GM12878 (cell line): ENCODE measurements around the gene PRKN. TPM values are rescaled to one million over a fixed set of nuclear protein-coding genes. Genes with fewer than 3 reads are reported as not detected.

Experiments
- ATAC-seq: fragments of 200-7000 bp; cut with Tn5 transposase; 3 replicates; pipeline ENCODE4 v1.9.1; 2020; ENCODE audit warnings: mild to moderate bottlenecking, moderate library complexity
- BruUV-seq: library from RNA; stranded (reverse); fragments of 400-500 nt; replicated peaks from 2 replicates; lab custom pipeline; 2021; lab: Mats Ljungman, UMichigan
- CTCF ChIA-PET: fragments of 300-600 bp; sonication (Branson Sonifier 250); formaldehyde crosslinking; extraction: SDS; loops from one replicate; lab custom pipeline; 2021; ENCODE audit warnings: inconsistent platforms; lab: Yijun Ruan, JAX
- POLR2A ChIA-PET: fragments of 350-600 bp; formaldehyde crosslinking; extraction: SDS; loops from one replicate; lab custom pipeline; 2021; ENCODE audit warnings: inconsistent platforms; lab: Charles Lee
- RAD21 ChIA-PET: fragments of 300-600 bp; sonication (Branson Sonifier 250); formaldehyde crosslinking; loops from one replicate; lab custom pipeline; 2023; ENCODE audit warnings: antibody characterized with exemption; ENCODE audit not compliant: unreplicated experiment; lab: Charles Lee
- SMC1A ChIA-PET: fragments of 300-600 bp; sonication (Branson Sonifier 250); formaldehyde crosslinking; loops from one replicate; lab custom pipeline; 2023; ENCODE audit not compliant: unreplicated experiment, uncharacterized antibody; lab: Charles Lee
- DNase-seq: peaks from one replicate; pipeline ENCODE4 v3.0.0-alpha.2; 2011; ENCODE audit warnings: low read depth, low spot score
- FAIRE-seq: peaks from 3 replicates; lab custom pipeline; 2011; peaks lifted over from hg19 to GRCh38; lab: Jason Lieb, UNC
- H2AFZ ChIP-seq: 2 replicates; pipeline ENCODE4 v1.6.0; 2011; ENCODE audit warnings: low read depth, low read length, control low read depth; ENCODE audit not compliant: control insufficient read depth
- H3K27ac ChIP-seq: 2 replicates; pipeline ENCODE4 v1.5.1; 2011; ENCODE audit warnings: control low read depth; ENCODE audit not compliant: control insufficient read depth, insufficient read depth
- H3K27me3 ChIP-seq, 2 experiments: replicated peaks in 1 of 2; 2 replicates each; pipeline versions ENCODE4 v1.6.0 to v1.6.1; 2011; ENCODE audit warnings: low read length in 1 of 2; ENCODE audit not compliant: control insufficient read depth in 2 of 2, insufficient read depth in 2 of 2
- H3K36me3 ChIP-seq, 2 experiments: 2 replicates each; pipeline ENCODE4 v1.5.1; 2011; ENCODE audit warnings: low read length in 1 of 2; ENCODE audit not compliant: control insufficient read depth in 2 of 2, insufficient read depth in 2 of 2
- H3K4me1 ChIP-seq: 2 replicates; pipeline ENCODE4 v1.6.1; 2011; ENCODE audit warnings: mild to moderate bottlenecking, low read length, moderate library complexity, mixed read lengths; ENCODE audit not compliant: control insufficient read depth, insufficient read depth
- H3K4me2 ChIP-seq: 2 replicates; pipeline ENCODE4 v1.6.0; 2011; ENCODE audit warnings: control low read depth; ENCODE audit not compliant: control insufficient read depth, insufficient read depth
- H3K4me3 ChIP-seq: fragments of 200-600 bp; sonication (generic); 2 replicates; pipeline ENCODE4 v1.5.1; 2016
- H3K79me2 ChIP-seq: 2 replicates; pipeline ENCODE4 v1.6.0; 2011; ENCODE audit warnings: low read length; ENCODE audit not compliant: control insufficient read depth, insufficient read depth
- H3K9ac ChIP-seq: 2 replicates; pipeline ENCODE4 v1.8.0; 2011; ENCODE audit warnings: low read length, control low read depth, mixed read lengths; ENCODE audit not compliant: control insufficient read depth, insufficient read depth
- H3K9me3 ChIP-seq: replicated peaks from 3 replicates; pipeline ENCODE4 v1.5.1; 2011; ENCODE audit warnings: mild to moderate bottlenecking, low read length; ENCODE audit not compliant: control insufficient read depth, insufficient read depth
- H4K20me1 ChIP-seq: 2 replicates; pipeline ENCODE4 v1.6.0; 2011; ENCODE audit not compliant: control insufficient read depth, insufficient read depth
- ASH2L ChIP-seq: fragments of 300-600, 200-600 bp; sonication (generic); IDR thresholded peaks from 2 replicates; pipeline ENCODE4 v1.6.1; 2017; ENCODE audit warnings: low read depth, mild to moderate bottlenecking, borderline replicate concordance
- BRCA1 ChIP-seq: IDR thresholded peaks from 2 replicates; pipeline ENCODE4 v1.6.1; 2011; ENCODE audit warnings: low read depth, low read length, improper control_type of control experiment
- PAX5 ChIP-seq: IDR thresholded peaks from 2 replicates; pipeline ENCODE4 v1.6.1; 2011; ENCODE audit warnings: low read depth, low read length, borderline replicate concordance
- RAD21 ChIP-seq: IDR thresholded peaks from 2 replicates; pipeline ENCODE4 v1.6.1; 2011; ENCODE audit warnings: mild to moderate bottlenecking, low read depth, low read length, moderate library complexity; ENCODE audit not compliant: insufficient read depth
- SIN3A ChIP-seq: IDR thresholded peaks from 2 replicates; pipeline ENCODE4 v1.6.1; 2012; ENCODE audit warnings: low read depth, low read length, improper control_type of control experiment
- TAF1 ChIP-seq: IDR thresholded peaks from 2 replicates; pipeline ENCODE4 v1.6.1; 2011; ENCODE audit warnings: mild to moderate bottlenecking, low read depth, low read length, borderline replicate concordance
- TCF3 ChIP-seq: IDR thresholded peaks from 2 replicates; pipeline ENCODE4 v1.6.1; 2012; ENCODE audit warnings: low read depth, mild to moderate bottlenecking, low read length, borderline replicate concordance; ENCODE audit not compliant: insufficient read depth
- ZNF622 ChIP-seq: fragments of 450-650 bp; IDR thresholded peaks from 2 replicates; pipeline ENCODE4 v1.6.1; 2017; ENCODE audit warnings: mild to moderate bottlenecking, inconsistent platforms
- WGBS: methylation state at CpG from one replicate; pipeline ENCODE4 v1.1.6; 2016; ENCODE audit warnings: low lambda C conversion rate; ENCODE audit not compliant: insufficient replicate concordance, insufficient coverage; ENCODE audit errors: missing lambda C conversion rate; 5-methylcytosine and 5-hydroxymethylcytosine counted together
- in situ Hi-C: fragments of 300-500 bp; cut with MboI; formaldehyde crosslinking; loops from 9 replicates; pipeline ENCODE4 v1.14.3; 2018; ENCODE audit warnings: mixed read lengths
- intact Hi-C: fragments of 100-400 bp; cut with micrococcal nuclease; formaldehyde crosslinking; loops from one replicate; pipeline ENCODE4 v1.14.2; 2022; ENCODE audit not compliant: unreplicated experiment
- polyA plus RNA-seq, 11 experiments: library from polyadenylated mRNA; depleted of rRNA in 4 of 11; unstranded in 6 of 11; stranded (reverse) in 5 of 11; fragments of >200 nt; fragmentation: Nextera tagmentation in 4 of 11; fragmentation: Illumina TruSeq in 1 of 11; extraction: Ambion mirVana in 4 of 11; extraction: Trizol in 1 of 11; gene quantifications; 1 replicate in 1 of 11; 2 replicates in 10 of 11; pipeline versions ENCODE4 v1.2.1 to v1.2.3, GENCODE V29; 2011 to 2016; ENCODE audit warnings: inconsistent platforms in 2 of 11, missing spikeins in 2 of 11, low read depth in 1 of 11
- total RNA-seq, 4 experiments: library from RNA; depleted of rRNA in 3 of 4; stranded (reverse); fragments of >200 nt in 3 of 4; fragmentation: Illumina TruSeq in 1 of 4; extraction: Trizol in 1 of 4; gene quantifications; 2 replicates each; pipeline versions ENCODE4 v1.2.1 to v1.2.3, GENCODE V29; 2013 to 2021
- TF ChIP-seq, protein P1 (sequence below): fragments of 150-350 bp; IDR thresholded peaks from 2 replicates; pipeline ENCODE4 v1.6.1; 2016; ENCODE audit warnings: low read depth, low read length
- TF ChIP-seq, protein P2 (sequence below): IDR thresholded peaks from 2 replicates; pipeline ENCODE4 v1.6.1; 2011; ENCODE audit warnings: borderline replicate concordance, low read depth, mild to moderate bottlenecking, moderate library complexity, low read length; ENCODE audit not compliant: insufficient read depth, poor library complexity, severe bottlenecking
- TF ChIP-seq, protein P3 (sequence below): IDR thresholded peaks from 2 replicates; pipeline ENCODE4 v1.6.1; 2011; ENCODE audit warnings: low read depth, low read length, improper control_type of control experiment, borderline replicate concordance
- TF ChIP-seq, protein P4 (sequence below): fragments of 450-650 bp; IDR thresholded peaks from 2 replicates; pipeline ENCODE4 v1.6.1; 2017; ENCODE audit warnings: antibody characterized with exemption, mild to moderate bottlenecking, moderate library complexity

The PRKN gene
- total and polyA plus RNA-seq, 10 of the 15 experiments (the other 5 are each of a cell fraction or from before 2014, with no cell fraction given) = 0.06 to 0.09 TPM; not detected in 8

DNA sequence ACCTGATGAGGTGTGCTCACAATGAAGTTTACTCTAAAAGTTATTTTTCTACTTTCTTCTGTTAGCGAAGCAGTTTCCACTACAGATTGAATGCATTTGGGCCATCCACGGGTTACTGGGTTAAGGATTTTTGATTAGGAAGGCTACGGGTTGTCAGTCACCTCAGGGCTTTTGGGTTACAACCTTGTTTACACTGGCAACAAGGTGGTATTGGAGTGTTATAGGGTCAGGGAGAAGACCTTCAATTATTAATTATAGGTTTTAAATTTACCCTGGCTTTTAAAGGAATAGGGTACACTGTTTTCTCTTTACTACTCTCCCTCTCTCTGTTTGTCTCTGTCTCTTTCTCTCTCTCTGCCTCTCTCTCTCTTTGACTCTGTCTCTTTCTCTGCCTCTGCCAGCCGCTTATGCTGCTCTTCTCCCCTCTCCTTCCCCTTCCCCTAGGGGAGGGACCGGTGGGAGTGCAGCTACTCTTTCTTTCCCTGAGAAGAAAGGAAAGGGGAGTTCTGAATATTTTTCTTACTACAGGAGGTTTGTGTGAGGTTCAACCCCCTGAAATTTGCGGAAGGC, 1413.5 kb downstream of the PRKN start:
- CTCF ChIA-PET = interaction anchor here (0.6 kb wide), 1 partner anchor 36 kb away, joined by 3 read pairs; no protein-coding TSS in a partner anchor
- TF ChIP-seq ZNF622 = no peak
- TF ChIP-seq, protein P1, sequence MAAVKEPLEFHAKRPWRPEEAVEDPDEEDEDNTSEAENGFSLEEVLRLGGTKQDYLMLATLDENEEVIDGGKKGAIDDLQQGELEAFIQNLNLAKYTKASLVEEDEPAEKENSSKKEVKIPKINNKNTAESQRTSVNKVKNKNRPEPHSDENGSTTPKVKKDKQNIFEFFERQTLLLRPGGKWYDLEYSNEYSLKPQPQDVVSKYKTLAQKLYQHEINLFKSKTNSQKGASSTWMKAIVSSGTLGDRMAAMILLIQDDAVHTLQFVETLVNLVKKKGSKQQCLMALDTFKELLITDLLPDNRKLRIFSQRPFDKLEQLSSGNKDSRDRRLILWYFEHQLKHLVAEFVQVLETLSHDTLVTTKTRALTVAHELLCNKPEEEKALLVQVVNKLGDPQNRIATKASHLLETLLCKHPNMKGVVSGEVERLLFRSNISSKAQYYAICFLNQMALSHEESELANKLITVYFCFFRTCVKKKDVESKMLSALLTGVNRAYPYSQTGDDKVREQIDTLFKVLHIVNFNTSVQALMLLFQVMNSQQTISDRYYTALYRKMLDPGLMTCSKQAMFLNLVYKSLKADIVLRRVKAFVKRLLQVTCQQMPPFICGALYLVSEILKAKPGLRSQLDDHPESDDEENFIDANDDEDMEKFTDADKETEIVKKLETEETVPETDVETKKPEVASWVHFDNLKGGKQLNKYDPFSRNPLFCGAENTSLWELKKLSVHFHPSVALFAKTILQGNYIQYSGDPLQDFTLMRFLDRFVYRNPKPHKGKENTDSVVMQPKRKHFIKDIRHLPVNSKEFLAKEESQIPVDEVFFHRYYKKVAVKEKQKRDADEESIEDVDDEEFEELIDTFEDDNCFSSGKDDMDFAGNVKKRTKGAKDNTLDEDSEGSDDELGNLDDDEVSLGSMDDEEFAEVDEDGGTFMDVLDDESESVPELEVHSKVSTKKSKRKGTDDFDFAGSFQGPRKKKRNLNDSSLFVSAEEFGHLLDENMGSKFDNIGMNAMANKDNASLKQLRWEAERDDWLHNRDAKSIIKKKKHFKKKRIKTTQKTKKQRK = no peak
- no peak for TF ChIP-seq TAF1
- TF ChIP-seq, protein P2, sequence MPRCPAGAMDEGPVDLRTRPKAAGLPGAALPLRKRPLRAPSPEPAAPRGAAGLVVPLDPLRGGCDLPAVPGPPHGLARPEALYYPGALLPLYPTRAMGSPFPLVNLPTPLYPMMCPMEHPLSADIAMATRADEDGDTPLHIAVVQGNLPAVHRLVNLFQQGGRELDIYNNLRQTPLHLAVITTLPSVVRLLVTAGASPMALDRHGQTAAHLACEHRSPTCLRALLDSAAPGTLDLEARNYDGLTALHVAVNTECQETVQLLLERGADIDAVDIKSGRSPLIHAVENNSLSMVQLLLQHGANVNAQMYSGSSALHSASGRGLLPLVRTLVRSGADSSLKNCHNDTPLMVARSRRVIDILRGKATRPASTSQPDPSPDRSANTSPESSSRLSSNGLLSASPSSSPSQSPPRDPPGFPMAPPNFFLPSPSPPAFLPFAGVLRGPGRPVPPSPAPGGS = no peak
- TF ChIP-seq, protein P3, sequence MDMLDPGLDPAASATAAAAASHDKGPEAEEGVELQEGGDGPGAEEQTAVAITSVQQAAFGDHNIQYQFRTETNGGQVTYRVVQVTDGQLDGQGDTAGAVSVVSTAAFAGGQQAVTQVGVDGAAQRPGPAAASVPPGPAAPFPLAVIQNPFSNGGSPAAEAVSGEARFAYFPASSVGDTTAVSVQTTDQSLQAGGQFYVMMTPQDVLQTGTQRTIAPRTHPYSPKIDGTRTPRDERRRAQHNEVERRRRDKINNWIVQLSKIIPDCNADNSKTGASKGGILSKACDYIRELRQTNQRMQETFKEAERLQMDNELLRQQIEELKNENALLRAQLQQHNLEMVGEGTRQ = no peak
- no peak for TF ChIP-seq RAD21
- TF ChIP-seq BRCA1 = no peak
- no peak for TF ChIP-seq TCF3
- TF ChIP-seq ASH2L = no peak
- TF ChIP-seq PAX5 = no peak
- TF ChIP-seq, protein P4, sequence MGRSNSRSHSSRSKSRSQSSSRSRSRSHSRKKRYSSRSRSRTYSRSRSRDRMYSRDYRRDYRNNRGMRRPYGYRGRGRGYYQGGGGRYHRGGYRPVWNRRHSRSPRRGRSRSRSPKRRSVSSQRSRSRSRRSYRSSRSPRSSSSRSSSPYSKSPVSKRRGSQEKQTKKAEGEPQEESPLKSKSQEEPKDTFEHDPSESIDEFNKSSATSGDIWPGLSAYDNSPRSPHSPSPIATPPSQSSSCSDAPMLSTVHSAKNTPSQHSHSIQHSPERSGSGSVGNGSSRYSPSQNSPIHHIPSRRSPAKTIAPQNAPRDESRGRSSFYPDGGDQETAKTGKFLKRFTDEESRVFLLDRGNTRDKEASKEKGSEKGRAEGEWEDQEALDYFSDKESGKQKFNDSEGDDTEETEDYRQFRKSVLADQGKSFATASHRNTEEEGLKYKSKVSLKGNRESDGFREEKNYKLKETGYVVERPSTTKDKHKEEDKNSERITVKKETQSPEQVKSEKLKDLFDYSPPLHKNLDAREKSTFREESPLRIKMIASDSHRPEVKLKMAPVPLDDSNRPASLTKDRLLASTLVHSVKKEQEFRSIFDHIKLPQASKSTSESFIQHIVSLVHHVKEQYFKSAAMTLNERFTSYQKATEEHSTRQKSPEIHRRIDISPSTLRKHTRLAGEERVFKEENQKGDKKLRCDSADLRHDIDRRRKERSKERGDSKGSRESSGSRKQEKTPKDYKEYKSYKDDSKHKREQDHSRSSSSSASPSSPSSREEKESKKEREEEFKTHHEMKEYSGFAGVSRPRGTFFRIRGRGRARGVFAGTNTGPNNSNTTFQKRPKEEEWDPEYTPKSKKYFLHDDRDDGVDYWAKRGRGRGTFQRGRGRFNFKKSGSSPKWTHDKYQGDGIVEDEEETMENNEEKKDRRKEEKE = no peak
- TF ChIP-seq SIN3A = no peak

More for the DNA sequence above, 1413.5 kb downstream of the PRKN start:
- Histone ChIP-seq H3K9ac (no peak overlapping the region), H3K4me3 (no peak overlapping the region), H2AFZ (no peak overlapping the region), H3K79me2 (no peaks in the 10 kb centered on the region), H3K36me3 (no peaks in the 10 kb centered on the region), H3K4me2 (no peak overlapping the region), H3K4me1 (no peaks in the 10 kb centered on the region), H3K27ac (no peak overlapping the region), H4K20me1 (no peaks in the 10 kb centered on the region), H3K27me3 (no peaks in the 10 kb centered on the region), H3K9me3 (no peaks in the 10 kb centered on the region)
- POLR2A ChIA-PET = no interaction called here
- in situ Hi-C loops (no loop called here), intact Hi-C loops (no loop called here)
- RAD21 ChIA-PET = no interaction called here
- FAIRE-seq = no peak
- WGBS = 47% methylated on average over 6 of the region's 6 CpGs
- no TSS peak for BruUV-seq
- ATAC-seq = no peak
- no peak for DNase-seq
- SMC1A ChIA-PET = no interaction called here
